HEK293 (cell line): ENCODE results near the gene ZBED1.
"Not testable (repeated sequence)": the region's sequence is repeated elsewhere in the genome, so short reads cannot be mapped to it uniquely, and the experiment has no call there.

Experiments used
- CTCF ChIA-PET: fragments of 350-600 bp; formaldehyde crosslinking; extraction: SDS; loops from one replicate; lab custom pipeline; 2021; ENCODE audit warnings: antibody characterized with exemption; lab: Yijun Ruan, JAX
- POLR2A ChIA-PET: fragments of 300-600 bp; formaldehyde crosslinking; extraction: SDS; loops from one replicate; lab custom pipeline; 2020; ENCODE audit warnings: antibody characterized with exemption, inconsistent platforms; lab: Yijun Ruan, JAX
- H3K27ac ChIP-seq: fragments of 200-500 bp; sonication (Bioruptor generic); 2 replicates; pipeline ENCODE4 v1.5.1; 2014; ENCODE audit warnings: low read depth, low read length, control low read depth, inconsistent platforms; ENCODE audit errors: extremely low read depth
- H3K36me3 ChIP-seq, 2 experiments: fragments of 200-500 bp in 1 of 2; sonication (Bioruptor generic) in 1 of 2; 1 replicate in 1 of 2; 2 replicates in 1 of 2; pipeline ENCODE4 v1.5.1; 2014 to 2017; ENCODE audit warnings: inconsistent platforms in 2 of 2, low read length in 2 of 2; ENCODE audit not compliant: control insufficient read depth in 2 of 2, insufficient read depth in 1 of 2
- H3K4me1 ChIP-seq: fragments of 200-500 bp; sonication (Bioruptor generic); 2 replicates; pipeline ENCODE4 v1.5.1; 2014; ENCODE audit warnings: mild to moderate bottlenecking, low read length, inconsistent platforms; ENCODE audit not compliant: control insufficient read depth, insufficient read depth
- H3K4me3 ChIP-seq: 2 replicates; pipeline ENCODE4 v1.5.1; 2011; ENCODE audit warnings: low read depth, mild to moderate bottlenecking, control low read depth, low read length, moderate library complexity
- H3K9me3 ChIP-seq: fragments of 200-500 bp; sonication (Bioruptor generic); 2 replicates; pipeline ENCODE4 v1.5.1; 2014; ENCODE audit warnings: low read depth, low read length, inconsistent platforms; ENCODE audit not compliant: control insufficient read depth, insufficient read depth
- KLF16 ChIP-seq: fragments of 450-650 bp; formaldehyde crosslinking; IDR thresholded peaks from 2 replicates; pipeline ENCODE4 v1.5.1; 2017; ENCODE audit warnings: missing biosample characterization, missing genetic modification characterization
- OVOL3 ChIP-seq: fragments of 450-650 bp; formaldehyde crosslinking; IDR thresholded peaks from 2 replicates; pipeline ENCODE4 v1.5.1; 2016; ENCODE audit warnings: missing biosample characterization, missing genetic modification characterization
- WT1 ChIP-seq: fragments of 450-650 bp; formaldehyde crosslinking; IDR thresholded peaks from 2 replicates; pipeline ENCODE4 v1.5.1; 2016; ENCODE audit warnings: missing biosample characterization, missing genetic modification characterization
- ZBTB48 ChIP-seq: fragments of 450-650 bp; formaldehyde crosslinking; IDR thresholded peaks from 2 replicates; pipeline ENCODE4 v1.5.1; 2016; ENCODE audit warnings: missing biosample characterization, missing genetic modification characterization
- ZNF121 ChIP-seq: fragments of 450-650 bp; formaldehyde crosslinking; IDR thresholded peaks from 2 replicates; pipeline ENCODE4 v1.5.1; 2016; ENCODE audit warnings: missing biosample characterization, missing genetic modification characterization
- ZNF16 ChIP-seq: fragments of 450-650 bp; formaldehyde crosslinking; IDR thresholded peaks from 2 replicates; pipeline ENCODE4 v1.5.1; 2016; ENCODE audit warnings: low read depth, missing biosample characterization, missing genetic modification characterization
- ZNF335 ChIP-seq: fragments of 450-650 bp; formaldehyde crosslinking; conservative IDR thresholded peaks from 2 replicates; pipeline ENCODE4 v1.5.1; 2016; ENCODE audit warnings: missing biosample characterization, missing genetic modification characterization
- ZNF433 ChIP-seq: fragments of 450-650 bp; formaldehyde crosslinking; IDR thresholded peaks from 2 replicates; pipeline ENCODE4 v1.5.1; 2016; ENCODE audit warnings: missing biosample characterization, missing genetic modification characterization, low read depth
- ZSCAN23 ChIP-seq: fragments of 450-650 bp; formaldehyde crosslinking; IDR thresholded peaks from 2 replicates; pipeline ENCODE4 v1.5.1; 2016; ENCODE audit warnings: missing biosample characterization, missing genetic modification characterization
- TF ChIP-seq, protein P1 (sequence below): fragments of 450-650 bp; IDR thresholded peaks from 2 replicates; pipeline ENCODE4 v1.5.1; 2018; ENCODE audit warnings: missing biosample characterization, mild to moderate bottlenecking, missing genetic modification characterization
- TF ChIP-seq, protein P2 (sequence below): fragments of 450-650 bp; formaldehyde crosslinking; IDR thresholded peaks from 2 replicates; pipeline ENCODE4 v1.5.1; 2016; ENCODE audit warnings: missing biosample characterization, missing genetic modification characterization

The ZBED1 gene

DNA sequence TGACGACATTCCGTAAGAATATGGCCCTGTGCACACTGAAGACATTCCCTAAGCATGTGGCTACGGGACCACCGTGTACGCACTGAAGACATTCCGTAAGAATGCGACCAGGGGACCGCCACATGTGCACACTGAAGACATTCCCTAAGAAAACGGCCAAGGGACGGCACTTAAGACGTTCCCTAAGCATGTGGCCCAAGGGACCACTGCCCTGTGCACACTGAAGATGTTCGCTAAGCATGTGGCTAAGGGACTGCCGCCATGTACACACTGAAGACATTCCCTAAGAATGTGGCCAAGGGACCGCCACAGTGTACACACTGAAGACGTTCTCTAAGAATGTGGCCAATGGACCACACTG, 21.4 kb downstream of the ZBED1 start:
- Histone ChIP-seq H3K4me3 (no peak overlapping the region), H3K9me3 (no peaks in the 10 kb centered on the region), H3K36me3 (peaks cover 0 to 6% of the 10 kb centered on the region in 2 experiments; a peak in 1 of 3 replicates), H3K27ac (no peak overlapping the region), H3K4me1 (no peaks in the 10 kb centered on the region)
- ChIA-PET POLR2A (no interaction called here), CTCF (no interaction called here)
- no peak for TF ChIP-seq ZNF16 (tag by site-specific recombination)
- TF ChIP-seq ZNF335 (tag by site-specific recombination): no peak
- TF ChIP-seq WT1 (tag by site-specific recombination): no peak
- no peak for TF ChIP-seq ZNF433 (tag by site-specific recombination)
- no peak for TF ChIP-seq ZSCAN23 (tag by site-specific recombination)
- TF ChIP-seq, protein P1, sequence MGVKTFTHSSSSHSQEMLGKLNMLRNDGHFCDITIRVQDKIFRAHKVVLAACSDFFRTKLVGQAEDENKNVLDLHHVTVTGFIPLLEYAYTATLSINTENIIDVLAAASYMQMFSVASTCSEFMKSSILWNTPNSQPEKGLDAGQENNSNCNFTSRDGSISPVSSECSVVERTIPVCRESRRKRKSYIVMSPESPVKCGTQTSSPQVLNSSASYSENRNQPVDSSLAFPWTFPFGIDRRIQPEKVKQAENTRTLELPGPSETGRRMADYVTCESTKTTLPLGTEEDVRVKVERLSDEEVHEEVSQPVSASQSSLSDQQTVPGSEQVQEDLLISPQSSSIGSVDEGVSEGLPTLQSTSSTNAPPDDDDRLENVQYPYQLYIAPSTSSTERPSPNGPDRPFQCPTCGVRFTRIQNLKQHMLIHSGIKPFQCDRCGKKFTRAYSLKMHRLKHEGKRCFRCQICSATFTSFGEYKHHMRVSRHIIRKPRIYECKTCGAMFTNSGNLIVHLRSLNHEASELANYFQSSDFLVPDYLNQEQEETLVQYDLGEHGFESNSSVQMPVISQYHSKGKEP (tag by site-specific recombination): no peak

DNA sequence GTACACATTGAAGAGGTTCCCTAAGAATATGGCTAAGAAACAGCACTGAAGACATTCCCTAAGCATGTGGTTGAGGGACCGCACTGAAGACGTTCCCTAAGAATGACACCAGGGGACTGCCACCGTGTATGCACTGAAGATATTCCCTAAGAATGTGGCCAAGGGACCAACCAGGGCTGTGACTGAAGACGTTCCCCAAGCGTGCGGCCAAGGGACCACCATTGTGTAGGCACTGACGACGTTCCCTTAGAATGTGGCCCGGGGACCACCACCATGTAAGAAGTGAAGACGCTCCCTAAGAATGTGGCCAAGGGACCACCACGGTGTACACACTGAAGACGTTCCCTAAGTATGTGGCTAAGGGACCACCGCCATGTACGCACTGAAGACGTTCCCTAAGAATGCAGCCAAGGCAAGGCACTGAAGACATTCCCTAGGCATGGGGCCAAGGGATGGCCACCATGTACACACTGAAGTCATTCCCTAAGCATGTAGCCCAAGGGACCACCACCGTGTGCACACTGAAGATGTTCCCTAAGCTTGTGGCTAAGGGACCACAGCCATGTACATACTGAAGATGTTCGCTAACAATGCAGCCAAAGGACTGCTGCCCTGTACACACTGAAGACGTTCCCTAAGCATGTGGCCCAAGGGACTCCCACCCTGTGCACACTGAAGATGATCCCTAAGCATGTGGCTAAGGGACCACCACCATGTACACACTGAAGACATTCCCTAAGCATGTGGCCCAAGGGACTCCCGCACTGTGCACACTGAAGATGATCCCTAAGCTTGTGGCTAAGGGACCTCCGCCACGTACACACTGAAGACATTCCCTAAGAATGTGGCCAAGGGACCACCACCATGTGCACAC, 22.0 kb downstream of the ZBED1 start:
- Histone ChIP-seq H3K4me3 (no peak overlapping the region), H3K27ac (no peak overlapping the region), H3K9me3 (no peaks in the 10 kb centered on the region), H3K4me1 (no peaks in the 10 kb centered on the region), H3K36me3 (peaks cover 0 to 3% of the 10 kb centered on the region in 2 experiments; a peak in 1 of 3 replicates)
- CTCF ChIA-PET: no interaction called here
- POLR2A ChIA-PET: no interaction called here
- peak; percentile 98 for TF ChIP-seq ZBTB48 (tag by site-specific recombination)
- TF ChIP-seq, protein P2, sequence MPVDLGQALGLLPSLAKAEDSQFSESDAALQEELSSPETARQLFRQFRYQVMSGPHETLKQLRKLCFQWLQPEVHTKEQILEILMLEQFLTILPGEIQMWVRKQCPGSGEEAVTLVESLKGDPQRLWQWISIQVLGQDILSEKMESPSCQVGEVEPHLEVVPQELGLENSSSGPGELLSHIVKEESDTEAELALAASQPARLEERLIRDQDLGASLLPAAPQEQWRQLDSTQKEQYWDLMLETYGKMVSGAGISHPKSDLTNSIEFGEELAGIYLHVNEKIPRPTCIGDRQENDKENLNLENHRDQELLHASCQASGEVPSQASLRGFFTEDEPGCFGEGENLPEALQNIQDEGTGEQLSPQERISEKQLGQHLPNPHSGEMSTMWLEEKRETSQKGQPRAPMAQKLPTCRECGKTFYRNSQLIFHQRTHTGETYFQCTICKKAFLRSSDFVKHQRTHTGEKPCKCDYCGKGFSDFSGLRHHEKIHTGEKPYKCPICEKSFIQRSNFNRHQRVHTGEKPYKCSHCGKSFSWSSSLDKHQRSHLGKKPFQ: peak; percentile 61; the same call in 1 of the 2 replicates
- TF ChIP-seq KLF16: no peak

DNA sequence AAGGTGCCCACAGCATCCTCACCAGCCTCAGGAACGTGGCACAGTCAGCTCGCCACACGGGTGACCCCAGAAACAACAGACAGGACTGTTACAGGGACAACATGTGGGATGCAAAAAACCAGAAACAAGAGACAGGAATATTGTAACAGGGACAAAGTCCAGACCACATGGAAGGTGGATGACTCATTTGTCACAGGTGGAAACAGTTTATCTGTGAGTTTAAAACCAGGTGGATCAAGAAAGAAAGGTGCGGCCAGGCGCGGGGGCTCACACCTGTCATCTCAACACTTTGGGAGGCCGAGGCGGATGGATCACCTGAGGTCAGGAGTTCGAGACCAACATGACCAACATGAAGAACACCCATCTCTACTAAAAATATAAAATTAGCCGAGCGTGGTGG, 23.5 kb downstream of the ZBED1 start:
- CTCF ChIA-PET, H3K4me1 ChIP-seq, H3K36me3 ChIP-seq, H3K27ac ChIP-seq, H3K4me3 ChIP-seq, POLR2A ChIA-PET, H3K9me3 ChIP-seq: not testable (repeated sequence)

DNA sequence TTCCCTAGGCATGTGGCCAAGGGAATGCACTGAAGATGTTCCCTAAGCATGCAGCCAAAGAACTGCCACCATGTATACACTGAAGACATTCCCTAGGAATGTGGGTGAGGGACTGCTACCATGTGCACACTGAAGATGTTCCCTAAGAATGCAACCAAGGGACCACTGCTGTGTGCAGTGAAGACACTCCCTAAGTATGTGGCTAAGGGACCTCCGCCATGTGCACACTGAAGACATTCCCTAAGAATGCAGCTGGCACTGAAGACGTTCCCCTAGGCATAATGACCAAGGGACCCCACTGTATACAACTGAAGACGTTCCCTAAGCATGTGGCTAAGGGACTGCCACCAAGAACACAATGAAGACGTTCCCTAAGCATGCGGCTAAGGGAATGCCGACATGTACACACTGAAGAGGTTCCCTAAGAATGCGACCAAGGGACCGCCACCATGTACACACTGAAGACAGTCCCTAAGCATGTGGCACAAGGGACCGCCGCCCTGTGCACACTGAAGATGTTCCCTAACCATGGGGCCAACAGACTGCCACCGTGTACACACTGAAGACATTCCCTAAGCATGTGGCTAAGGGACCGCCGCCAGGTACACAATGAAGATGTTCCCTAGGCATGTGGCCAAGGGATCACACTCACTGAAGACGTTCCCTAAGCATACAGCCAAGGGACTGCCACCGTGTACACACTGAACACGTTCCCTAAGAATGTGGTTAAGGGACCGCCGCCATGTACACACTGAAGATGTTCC, 25.6 kb downstream of the ZBED1 start:
- no peaks in the 10 kb centered on the region for H3K9me3 ChIP-seq
- ChIA-PET POLR2A (no interaction called here), CTCF (no interaction called here)
- H3K36me3 ChIP-seq: peaks cover 0 to 3% of the 10 kb centered on the region in 2 experiments; a peak in 1 of 3 replicates
- no peaks in the 10 kb centered on the region for H3K4me1 ChIP-seq
- TF ChIP-seq ZBTB48 (tag by site-specific recombination) (peak; percentile 98), ZNF121 (tag by site-specific recombination) (peak; percentile 82), OVOL3 (tag by site-specific recombination) (no peak)
- TF ChIP-seq, protein P2: 0 out of 2 replicates have a peak, but pooled peaks have one; percentile 46
- H3K27ac ChIP-seq: no peak overlapping the region
- H3K4me3 ChIP-seq: no peak overlapping the region
